HepG2 (cell line): ENCODE data around the gene GCNT4. TPM values are rescaled to one million over a fixed set of nuclear protein-coding genes. Genes with fewer than 3 reads are reported as not detected.

Experiments used
- HNF1A ChIP-seq, 2 experiments: sonication (generic) in 1 of 2; formaldehyde crosslinking in 1 of 2; IDR thresholded peaks; 2 replicates each; pipeline versions ENCODE4 v1.4.0 to v1.6.1; 2016 to 2020; ENCODE audit warnings: borderline replicate concordance in 1 of 2, low read depth in 1 of 2, mild to moderate bottlenecking in 1 of 2, missing genetic modification reagents in 1 of 2
- JUNB ChIP-seq: sonication (generic); formaldehyde crosslinking; IDR thresholded peaks from 2 replicates; pipeline ENCODE4 v1.8.0; 2022; ENCODE audit warnings: missing genetic modification reagents, mild to moderate bottlenecking, borderline replicate concordance
- PHF5A ChIP-seq: IDR thresholded peaks from one replicate; pipeline ENCODE4 v1.6.1; 2018; ENCODE audit warnings: low read depth, missing genetic modification reagents; ENCODE audit not compliant: unreplicated experiment
- RAD51 ChIP-seq: fragments of 450-650 bp; IDR thresholded peaks from 2 replicates; pipeline ENCODE4 v1.6.1; 2016; ENCODE audit warnings: borderline replicate concordance
- RNF2 ChIP-seq: fragments of 450-650 bp; conservative IDR thresholded peaks from 2 replicates; pipeline ENCODE4 v1.6.1; 2016; ENCODE audit warnings: low read depth
- SKIL ChIP-seq: sonication (generic); formaldehyde crosslinking; IDR thresholded peaks from 2 replicates; pipeline ENCODE4 v1.8.0; 2022; ENCODE audit warnings: missing genetic modification reagents, mild to moderate bottlenecking, moderate library complexity, borderline replicate concordance
- SNAPC5 ChIP-seq: sonication (generic); formaldehyde crosslinking; IDR thresholded peaks from 2 replicates; pipeline ENCODE4 v1.8.1; 2023; ENCODE audit warnings: mild to moderate bottlenecking, missing genetic modification reagents, borderline replicate concordance
- SRSF9 ChIP-seq: fragments of 200-400 bp; formaldehyde crosslinking; IDR thresholded peaks from 2 replicates; pipeline ENCODE4 v1.6.1; 2018; ENCODE audit warnings: borderline replicate concordance, mild to moderate bottlenecking, low read depth, low read length; ENCODE audit not compliant: insufficient read depth, poor library complexity, severe bottlenecking
- ZFX ChIP-seq: sonication (generic); formaldehyde crosslinking; IDR thresholded peaks from 2 replicates; pipeline ENCODE4 v1.4.0; 2020; ENCODE audit warnings: mild to moderate bottlenecking, low read depth, missing genetic modification reagents, moderate library complexity
- ZNF235 ChIP-seq: sonication (generic); formaldehyde crosslinking; IDR thresholded peaks from 2 replicates; pipeline ENCODE4 v1.8.1; 2023; ENCODE audit warnings: mild to moderate bottlenecking, missing genetic modification reagents, borderline replicate concordance
- ZNF350 ChIP-seq: sonication (generic); formaldehyde crosslinking; IDR thresholded peaks from 2 replicates; pipeline ENCODE4 v1.4.0; 2020; ENCODE audit warnings: mild to moderate bottlenecking, low read depth, missing genetic modification reagents, borderline replicate concordance
- ZNF501 ChIP-seq: sonication (generic); formaldehyde crosslinking; IDR thresholded peaks from 2 replicates; pipeline ENCODE4 v1.5.1; 2020; ENCODE audit warnings: mild to moderate bottlenecking, moderate library complexity, missing genetic modification reagents
- polyA plus RNA-seq, 8 experiments: library from polyadenylated mRNA; depleted of rRNA in 3 of 8; stranded (reverse) in 7 of 8; unstranded in 1 of 8; fragments of >200 nt; fragmentation: Illumina TruSeq in 4 of 8; extraction: Trizol in 4 of 8; gene quantifications; 2 replicates each; pipeline versions ENCODE4 v1.2.1 to v1.2.3, GENCODE V29; 2011 to 2016; ENCODE audit warnings: low read depth in 4 of 8, missing spikeins in 1 of 8, mixed read lengths in 1 of 8; ENCODE audit not compliant: insufficient read depth in 1 of 8
- total RNA-seq, 5 experiments: library from RNA; depleted of rRNA; stranded (reverse); fragments of >200 nt; fragmentation: Illumina TruSeq; extraction: Trizol; gene quantifications; 2 replicates each; pipeline ENCODE4 v1.2.3, GENCODE V29; 2016; ENCODE audit warnings: low read depth in 1 of 5

The GCNT4 gene
- total and polyA plus RNA-seq, 2 of the 13 experiments (the other 11 are each of a cell fraction or from before 2014, with no cell fraction given), result 0.22 to 0.38 TPM

- TF ChIP-seq HNF1A (IDR thresholded peaks at IDR 0.05; ENCODE audit: low read depth) (no peak), HNF1A (CRISPR knock-in tag; IDR thresholded peaks at IDR 0.05; ENCODE audit: borderline replicate concordance) (no peak), SNAPC5 (CRISPR knock-in tag) (no peak), RNF2 (no peak), ZNF501 (CRISPR knock-in tag) (no peak), ZFX (CRISPR knock-in tag) (peak; percentile 47; the same call in 1 of the 2 replicates), PHF5A (CRISPR knock-in tag) (no peak), ZNF235 (CRISPR knock-in tag) (no peak), RAD51 (no peak), JUNB (CRISPR knock-in tag) (no peak), ZNF350 (0 out of 2 replicates have a peak, but pooled peaks have one; percentile 22), SRSF9 (no peak), SKIL (CRISPR knock-in tag) (no peak)
- TF ChIP-seq, all 625 proteins: peak for 55
Observed at GRCh38 chr5:75049456-75050351, 2.7 kb downstream of the GCNT4 start (continued).
